HG02973 (cell line): Measurements from ENCODE around the gene TMEM87A.
A peak's percentile ranks its signal among the peaks of the same experiment; 100 is the strongest.

ENCODE experiments used
- ATAC-seq: cut with Tn5 transposase; IDR thresholded peaks from one replicate; pipeline ENCODE4 v1.9.1; 2021; ENCODE audit warnings: moderate library complexity; ENCODE audit not compliant: unreplicated experiment

The TMEM87A gene

DNA sequence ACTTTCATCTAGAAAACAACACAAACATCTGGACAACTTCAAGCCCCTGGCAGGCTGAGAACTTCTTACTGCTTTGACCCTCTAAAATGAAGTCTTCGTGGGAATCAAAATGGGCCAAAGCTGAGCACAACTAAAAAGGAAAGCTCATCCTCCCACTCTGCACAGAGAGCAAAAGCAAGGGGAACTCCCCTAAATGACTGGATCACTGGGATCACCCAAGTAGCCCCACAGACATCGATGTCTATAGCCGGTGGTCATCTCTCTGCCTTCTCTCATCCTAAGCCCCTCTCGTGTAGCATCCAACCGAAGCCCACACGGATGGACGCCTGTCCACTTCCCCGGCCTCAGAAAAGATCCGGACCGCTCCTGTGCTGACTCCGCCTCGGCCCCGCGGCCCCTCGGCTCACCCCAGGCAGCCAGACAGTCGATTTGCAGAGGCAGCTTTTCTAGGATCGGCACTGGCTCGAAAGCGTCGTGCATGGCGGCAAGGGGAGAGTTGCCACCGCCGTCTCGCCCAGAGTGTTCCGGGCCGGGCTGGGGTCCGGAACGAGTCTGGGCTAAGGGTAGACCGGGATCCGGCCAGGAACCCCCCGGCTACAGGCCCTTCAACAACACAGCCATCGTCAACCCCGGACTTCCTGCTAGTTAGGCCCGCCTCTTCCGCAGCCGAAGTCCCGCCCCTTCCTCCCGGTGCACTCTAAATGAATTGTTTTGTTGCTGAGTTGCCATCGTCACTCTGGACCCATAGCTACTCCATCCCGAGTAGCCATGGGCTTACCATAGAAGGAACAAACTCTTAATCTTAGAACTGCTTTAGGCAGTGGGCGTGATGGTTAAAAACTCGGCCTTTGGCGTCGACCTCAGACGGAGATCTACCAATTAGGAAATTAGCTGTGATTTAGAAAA lies 65.3 kb downstream of the TMEM87A start, which contains the start of gene VPS39:
Gene VPS39 (minus strand): TSS at position 631 of the 906 bp plus-strand sequence. CDS start 151 bp downstream, at position 480.
- ATAC-seq, result peak; percentile 88

DNA sequence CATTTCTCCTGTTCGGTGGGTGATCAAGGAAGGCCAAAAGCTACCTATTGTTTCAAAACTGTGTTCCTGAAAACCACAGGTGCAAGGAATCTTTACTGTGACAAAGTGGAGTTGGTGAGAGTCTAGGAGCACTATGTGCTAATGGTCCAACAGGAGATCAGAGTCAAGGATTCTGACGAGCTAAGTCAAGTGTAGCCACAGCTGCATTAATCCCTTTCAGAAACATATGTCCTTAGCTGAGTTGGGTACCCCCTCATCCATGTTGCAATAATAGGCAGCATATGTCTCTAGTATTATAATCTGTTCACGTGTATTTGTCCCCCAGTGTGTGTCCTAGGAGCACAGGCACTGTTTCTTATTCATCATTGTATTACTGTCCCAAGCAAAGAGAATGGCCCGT lies 66.8 kb downstream of the TMEM87A start:
- ATAC-seq, result no peak

DNA sequence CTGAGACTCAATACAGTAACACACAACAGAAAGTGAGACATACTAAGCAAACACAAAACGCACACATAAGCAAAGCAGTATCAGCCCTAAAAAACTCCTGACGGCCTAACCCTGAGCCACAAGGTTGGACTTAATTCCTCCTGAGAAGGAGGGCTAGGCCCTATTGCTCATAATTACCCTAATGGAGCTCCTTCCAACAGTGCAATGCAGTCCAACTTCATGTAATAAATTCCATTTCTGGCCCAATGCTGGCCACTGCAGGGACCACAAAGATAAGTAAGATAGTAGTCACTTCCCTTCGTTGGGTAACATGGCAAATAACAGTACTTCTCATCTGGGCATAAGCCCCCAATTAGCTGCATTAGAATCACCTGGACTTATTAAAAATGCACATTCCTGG lies 69.3 kb downstream of the TMEM87A start:
- no peak for ATAC-seq

DNA sequence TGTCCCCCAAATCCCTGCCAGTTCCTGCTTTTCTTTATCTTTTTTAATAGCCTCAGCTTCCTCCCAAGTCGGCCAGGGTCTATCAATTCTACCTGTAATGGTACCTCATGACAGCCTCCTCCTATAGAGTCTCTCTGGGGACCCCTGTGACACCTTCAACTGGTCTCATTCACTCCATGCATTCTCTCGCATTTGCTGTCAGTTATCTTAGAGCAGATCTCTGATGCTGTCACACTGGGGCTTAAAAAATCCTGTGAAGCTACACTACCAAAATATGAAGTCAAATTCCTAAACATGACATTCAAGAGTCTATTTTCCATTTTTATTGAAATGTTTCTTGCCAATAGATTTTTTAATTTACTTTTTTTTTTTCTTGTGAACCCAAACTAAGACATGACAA lies 70.6 kb downstream of the TMEM87A start:
- ATAC-seq, result no peak

DNA sequence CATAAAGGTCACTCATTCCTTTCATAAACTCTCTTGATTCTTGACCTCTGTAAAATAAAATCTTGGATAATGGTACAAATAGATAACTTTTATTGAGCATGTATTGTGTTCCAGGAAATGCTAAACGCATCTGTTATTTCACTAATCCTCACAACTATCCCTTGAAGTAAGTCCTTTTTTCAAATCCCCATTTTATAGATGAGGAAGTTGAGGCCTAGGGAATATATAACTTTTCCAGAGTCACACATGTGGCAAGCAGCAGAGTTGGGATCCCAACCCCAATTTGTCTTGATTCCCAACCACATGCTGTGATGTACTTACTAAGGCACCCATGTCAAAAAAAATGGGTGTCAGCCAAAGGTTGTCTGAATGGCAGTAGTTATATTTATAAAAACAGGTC lies 71.4 kb downstream of the TMEM87A start:
- ATAC-seq, result no peak

DNA sequence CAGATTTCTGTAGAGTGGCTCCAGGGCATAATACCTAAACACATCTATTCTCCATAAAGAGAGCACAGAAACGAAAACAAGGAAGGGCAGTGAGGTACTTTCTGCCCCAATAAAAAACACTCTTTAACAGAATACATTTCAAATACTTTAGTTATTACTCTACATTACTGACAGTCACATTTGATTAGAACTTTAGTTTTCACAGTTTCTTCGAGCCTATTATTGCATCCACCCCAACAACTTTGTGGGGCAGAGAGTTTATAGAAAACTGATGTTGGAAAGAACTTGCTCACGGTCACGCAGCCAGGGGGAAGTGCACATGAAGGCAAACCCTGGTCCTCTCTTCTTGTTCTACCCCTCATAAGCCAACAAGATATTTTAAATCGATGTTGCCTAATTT lies 74.1 kb downstream of the TMEM87A start:
- ATAC-seq, result no peak

DNA sequence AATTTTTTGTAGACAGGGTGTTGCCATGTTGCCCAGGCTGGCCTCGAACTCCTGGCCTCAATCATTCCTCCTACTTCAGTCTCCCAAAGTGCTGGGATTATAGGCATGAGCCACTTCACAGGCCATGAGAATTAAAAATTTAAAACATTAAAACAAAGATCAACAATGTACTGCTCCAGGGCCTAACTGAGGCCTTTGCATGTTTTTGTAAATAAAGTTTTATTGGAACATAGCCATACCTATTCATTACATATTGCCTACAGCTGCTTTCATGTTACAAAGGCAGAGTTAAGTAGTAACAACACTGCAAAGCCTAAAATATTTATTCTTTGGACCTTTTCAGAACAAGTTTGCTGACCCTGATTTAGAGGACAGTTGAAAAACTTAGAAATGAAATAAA lies 74.7 kb downstream of the TMEM87A start:
- ATAC-seq, result no peak

DNA sequence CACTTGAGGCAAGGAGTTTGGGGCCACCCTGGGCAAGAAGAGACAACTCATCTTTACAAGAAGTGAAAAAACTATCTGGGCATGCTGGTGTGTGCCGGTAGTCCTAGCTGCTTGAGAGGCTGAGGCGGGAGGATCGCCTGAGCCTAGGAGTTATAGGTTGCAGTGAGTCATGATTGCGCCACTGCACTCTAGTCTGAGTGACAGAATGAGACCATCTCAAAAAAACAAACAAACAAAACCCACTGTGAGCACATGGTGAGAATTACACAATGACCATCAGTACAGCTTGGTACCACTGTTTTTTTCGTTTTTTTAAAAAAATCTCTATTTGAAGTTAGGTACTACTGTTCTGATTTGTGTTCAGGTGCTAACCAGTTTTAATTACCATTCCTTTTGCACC lies 78.7 kb downstream of the TMEM87A start:
- ATAC-seq, result no peak

DNA sequence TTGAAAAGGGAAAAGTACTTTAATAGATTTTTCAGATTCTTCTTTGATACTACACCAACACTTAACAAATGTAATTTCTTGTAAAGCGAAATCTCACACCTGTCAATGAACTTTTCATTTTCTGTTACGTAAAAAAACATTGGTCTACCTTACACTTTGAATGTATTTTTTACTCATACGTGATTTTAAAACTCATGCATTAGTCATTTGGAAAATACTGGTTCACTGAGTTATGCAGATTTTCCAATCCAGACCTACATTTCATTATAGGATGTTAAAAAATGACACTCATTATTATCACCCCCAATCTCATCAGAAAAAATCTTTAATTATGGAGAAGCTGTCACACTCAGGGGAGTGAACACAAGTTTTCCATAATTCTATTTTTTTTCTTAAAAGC lies 79.8 kb downstream of the TMEM87A start:
- no peak for ATAC-seq

DNA sequence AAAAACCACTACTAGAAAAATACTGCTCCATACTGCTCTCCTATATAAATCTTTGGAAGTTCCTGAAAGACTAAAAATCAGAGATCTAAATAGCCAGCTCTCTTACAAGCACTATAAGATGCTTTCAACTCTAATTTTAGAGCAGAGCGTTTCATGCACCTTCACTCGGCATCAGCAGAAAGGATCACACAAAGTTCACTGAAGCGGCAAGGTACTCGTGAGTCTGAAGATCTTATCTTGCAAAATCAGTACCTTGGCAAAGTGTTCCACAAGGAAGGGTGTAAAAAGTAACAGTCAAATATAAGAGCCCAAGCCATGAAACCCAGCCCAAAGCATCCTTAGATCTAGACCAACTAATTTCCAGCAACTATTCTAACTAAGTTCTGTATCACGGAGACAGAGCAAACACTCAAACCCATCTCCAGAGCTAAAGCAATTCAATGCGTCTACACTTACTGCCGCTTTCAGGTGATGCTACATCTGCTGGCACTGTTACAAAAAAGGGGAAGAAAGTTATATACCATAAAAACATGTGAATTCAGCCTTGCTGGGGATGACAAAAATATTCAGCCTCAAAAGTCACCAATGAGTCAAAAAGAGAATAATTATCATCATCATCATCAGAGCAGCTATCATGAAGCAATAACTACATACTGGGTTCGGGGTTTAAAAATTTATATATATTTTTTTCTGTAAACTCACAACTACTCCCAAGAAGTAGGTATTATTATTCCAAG lies 81.5 kb downstream of the TMEM87A start:
- ATAC-seq, result no peak

DNA sequence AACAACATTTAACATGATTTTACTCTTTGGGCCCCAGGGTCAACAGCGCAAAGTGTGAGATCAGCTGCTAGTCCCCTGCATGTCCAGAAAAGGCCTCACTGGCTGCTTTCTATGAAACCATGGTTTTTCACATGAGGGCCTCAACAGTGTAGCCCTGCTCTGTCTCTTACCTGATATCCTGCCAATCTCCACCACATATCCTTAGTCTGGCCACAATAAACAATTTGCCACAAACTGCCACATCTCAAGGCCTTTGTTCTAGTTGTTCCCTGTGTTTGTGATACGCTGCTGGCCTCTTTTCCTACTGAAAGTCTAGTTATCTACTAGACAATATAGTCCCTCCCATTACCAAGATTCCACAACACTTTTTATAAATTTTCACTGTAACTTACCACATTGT lies 82.9 kb downstream of the TMEM87A start:
- ATAC-seq, result no peak

DNA sequence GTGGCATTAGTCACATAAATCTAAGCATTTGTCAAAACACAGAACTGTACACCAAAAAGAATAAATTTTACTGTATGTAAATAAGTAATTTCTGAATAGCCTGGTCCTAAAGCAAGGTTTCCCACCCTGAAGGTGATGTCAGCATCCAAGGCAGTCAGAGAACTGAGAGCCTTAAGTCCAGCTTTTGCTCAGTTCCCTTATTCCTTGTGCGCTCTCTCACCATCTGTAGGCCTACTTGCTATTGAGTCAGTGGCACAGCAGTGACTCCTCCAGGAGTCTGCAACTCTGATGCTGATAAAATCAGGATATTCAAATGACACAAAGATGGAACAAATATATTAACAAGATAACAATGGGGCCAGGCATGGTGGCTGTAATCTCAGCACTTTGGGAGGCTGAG lies 87.4 kb downstream of the TMEM87A start:
- no peak for ATAC-seq

DNA sequence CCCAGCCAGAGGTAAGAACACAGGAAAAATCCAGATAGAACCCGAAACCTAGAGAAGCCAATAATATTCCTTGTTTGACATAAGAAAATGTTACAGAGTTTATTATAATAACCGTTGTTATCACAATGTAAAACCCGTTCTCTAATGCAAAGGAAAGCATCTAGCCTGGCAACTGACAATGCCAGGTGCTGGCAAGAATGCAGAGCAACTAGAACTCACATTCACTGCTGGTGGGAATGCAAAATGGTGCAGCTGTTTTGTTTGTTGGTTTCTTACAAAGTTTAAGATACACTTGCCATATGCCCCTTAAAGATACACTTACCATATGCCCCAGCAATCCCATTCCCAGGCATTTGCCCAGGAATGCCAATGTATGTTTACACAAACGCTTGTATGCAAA lies 88.5 kb downstream of the TMEM87A start:
- no peak for ATAC-seq

DNA sequence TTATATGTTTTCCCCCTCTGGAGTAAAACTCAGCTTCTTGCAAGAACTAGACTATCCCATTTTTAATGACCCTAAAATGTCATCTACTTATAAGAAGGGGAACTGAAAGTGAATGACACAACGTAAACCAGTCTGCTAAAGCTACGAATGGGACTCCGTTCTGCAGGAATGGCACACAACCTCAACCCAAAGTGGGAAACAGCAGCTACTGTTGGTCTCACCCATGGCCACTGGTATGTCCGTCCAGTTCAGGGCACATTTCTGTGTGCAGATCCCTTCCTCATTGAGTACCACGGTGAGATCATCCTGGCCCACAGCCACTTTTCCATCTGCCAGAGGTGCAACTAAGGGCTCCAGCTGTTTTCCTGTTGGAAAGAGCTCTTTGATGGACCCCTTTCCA lies 88.9 kb downstream of the TMEM87A start:
- no peak for ATAC-seq

DNA sequence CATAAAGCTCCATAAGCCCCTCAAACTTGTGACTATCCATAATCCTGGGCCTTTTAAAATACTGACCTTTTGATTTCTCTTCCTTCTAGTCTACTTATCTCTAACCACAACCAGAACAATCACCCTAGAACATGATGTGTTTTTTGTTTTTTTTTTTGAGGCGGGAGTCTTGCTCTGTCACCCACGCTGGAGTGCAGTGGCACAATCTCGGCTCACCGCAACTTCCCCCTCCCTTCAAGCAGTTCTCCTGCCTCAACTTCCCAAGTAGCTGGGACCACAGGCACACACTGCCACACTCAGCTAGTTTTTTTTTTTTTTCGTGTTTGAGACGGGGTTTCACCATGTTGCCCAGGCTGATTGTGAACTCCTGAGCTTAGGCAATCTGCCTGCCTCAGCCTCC lies 90.3 kb downstream of the TMEM87A start:
- ATAC-seq, result no peak

DNA sequence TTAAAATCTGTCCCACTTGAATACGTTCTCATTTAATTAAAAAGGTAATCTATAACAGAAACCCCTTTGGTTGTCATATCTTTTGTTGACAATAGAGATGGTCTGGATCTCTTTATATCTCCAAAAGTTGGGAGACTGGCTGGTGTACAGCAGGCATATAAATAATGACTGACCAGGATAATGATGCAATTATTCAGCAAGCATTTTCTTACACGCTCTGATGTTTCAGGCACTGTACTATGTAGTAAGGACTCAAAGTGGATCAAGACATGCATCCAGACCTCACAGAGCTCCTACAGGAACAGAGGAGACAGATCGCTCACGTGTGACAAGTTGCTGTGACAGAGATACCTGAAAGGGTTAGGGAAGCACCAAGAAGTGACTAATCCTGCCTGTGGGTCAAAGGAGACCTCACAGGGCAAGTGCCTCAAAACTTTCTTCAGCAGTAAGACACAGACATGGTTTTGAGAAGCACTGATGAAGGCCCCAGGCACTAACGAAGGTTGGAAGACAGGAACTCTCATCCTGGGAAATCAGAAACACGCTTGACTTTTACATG lies 90.8 kb downstream of the TMEM87A start:
- no peak for ATAC-seq

DNA sequence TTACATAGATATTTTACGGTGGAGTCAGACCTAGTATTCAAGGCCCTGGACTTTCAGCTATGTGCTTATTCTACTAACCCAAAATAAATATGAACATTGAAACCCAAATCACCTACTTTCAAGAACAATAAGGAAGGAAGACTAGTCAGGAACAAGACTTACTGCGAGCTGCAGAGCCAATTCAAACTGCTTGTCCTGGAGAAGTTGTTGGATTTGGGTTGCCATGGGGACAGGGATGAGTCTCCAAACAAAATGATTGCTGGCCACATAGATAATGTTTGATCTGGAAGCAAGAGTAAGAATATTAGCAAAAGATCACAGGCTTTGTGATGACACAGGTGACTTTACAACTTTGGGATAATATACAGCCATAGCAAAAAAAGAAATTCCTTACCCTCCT lies 95.2 kb downstream of the TMEM87A start:
- no peak for ATAC-seq

DNA sequence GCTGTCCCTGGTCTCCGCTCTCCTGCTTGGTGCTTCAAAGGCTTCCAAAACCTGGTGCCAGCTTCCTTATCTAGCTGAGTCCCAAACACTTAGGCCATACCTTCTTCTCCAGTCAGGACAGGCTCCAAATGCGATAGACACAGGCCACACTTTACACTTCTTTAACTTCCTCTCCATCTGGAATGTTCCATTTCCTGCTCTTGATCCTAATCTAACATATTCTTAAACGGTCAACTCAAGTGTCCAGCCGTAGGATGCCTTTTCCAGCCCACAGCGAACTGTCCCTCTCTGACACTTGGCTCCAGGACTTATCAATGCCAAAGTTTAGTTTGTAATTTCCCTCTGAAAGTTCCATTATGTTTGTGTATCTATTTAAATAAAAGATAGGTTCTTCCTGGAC lies 97.6 kb downstream of the TMEM87A start:
- ATAC-seq, result no peak

DNA sequence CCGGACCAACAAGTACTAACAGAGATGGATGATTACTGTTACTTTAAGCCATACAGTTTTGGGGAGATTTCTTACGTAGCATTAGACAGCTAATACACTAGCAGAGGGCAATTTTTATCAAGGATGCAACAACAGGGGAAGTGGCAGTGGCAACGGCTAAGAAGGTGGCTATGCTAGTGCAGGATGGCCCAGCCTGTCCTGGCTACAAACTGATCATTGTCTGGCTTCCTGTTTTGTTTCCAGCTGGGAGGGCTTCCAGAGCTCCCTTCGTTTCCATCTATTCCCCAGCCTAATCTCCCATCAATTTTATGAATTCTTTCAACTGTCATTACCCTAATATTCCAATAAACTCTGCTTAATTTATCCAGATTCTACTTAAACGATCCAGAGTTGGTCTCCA lies 100.8 kb downstream of the TMEM87A start:
- no peak for ATAC-seq

DNA sequence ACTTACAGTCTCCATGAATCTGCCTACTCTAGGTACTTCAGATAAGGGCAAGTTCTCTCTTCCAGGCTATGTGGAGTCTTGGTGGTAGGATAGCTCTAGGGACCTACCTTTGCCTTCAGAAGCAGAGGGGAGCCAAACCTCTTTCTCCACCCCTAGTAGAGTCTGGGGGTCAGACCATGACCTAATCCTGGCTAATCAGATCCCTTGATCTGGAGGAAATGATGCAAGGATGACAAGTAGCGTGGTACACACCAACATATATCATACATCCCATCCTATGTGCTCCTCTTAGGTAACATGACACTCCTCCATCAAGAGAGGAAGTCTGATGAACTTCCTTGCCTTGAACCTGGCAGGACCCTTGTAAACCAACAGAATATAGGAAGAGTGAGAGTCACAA lies 101.4 kb downstream of the TMEM87A start:
- ATAC-seq, result no peak

DNA sequence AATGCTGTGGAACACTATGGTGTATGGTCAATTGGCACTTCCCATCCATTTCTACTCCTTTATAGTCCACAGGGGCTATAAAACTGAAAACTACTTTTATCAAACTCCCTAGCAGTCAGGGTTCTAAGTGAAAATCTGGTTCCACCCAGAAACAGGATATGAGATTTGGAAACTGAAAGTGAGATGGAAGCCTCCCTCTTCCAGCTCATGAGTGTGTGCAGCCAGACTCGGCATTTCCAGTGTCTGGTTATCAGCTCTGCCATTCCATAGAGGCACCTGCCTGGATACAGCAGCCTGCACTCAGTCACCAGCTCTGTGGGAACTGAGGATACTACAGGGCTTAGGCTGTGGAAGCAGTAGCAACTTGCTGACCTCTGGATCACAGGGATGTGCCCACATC lies 102.1 kb downstream of the TMEM87A start:
- no peak for ATAC-seq
